Measurements from ENCODE around the gene WDR90. TPM values are rescaled to one million over a fixed set of nuclear protein-coding genes. Genes with fewer than 3 reads are reported as not detected.

WDR90 gene
- total and polyA plus RNA-seq, 2 of the 13 experiments (the other 11 are each of a cell fraction or from before 2014, with no cell fraction given), result 14.9 to 28.9 TPM

DNA sequence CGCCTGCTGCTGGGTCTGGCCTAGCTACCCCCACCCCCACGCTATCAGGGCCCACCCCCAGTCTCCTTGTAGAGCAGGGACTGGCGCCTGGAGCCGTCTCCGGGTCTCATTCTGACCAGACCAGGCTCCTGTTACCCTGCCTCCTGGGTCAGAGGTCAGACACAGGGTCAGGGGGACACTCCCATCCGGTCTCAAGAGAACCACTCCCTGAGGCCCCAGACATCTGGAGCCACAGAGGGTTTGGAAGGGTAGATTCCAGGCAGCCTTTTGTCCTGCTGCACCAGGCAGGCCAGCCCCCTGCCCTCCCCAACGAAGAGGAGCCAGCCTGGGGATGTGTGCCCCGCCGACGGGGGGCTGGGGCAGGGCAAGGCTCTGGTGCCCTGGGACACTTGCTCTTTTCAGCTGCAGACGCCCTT lies 19.3 kb upstream of the WDR90 start (continued):
- peak; percentile 26; the same call in 1 of the 2 replicates for TF ChIP-seq HNF1B (CRISPR knock-in tag; IDR thresholded peaks at IDR 0.05)
- no peak for TF ChIP-seq BCL6 (CRISPR knock-in tag; IDR thresholded peaks at IDR 0.05)
- TF ChIP-seq ZNF101 (CRISPR knock-in tag; IDR thresholded peaks at IDR 0.05; ENCODE audit: borderline replicate concordance, low read depth), result 0 out of 2 replicates have a peak, but pooled peaks have one; percentile 23
- no peak for TF ChIP-seq SMAD1 (CRISPR knock-in tag; IDR thresholded peaks at IDR 0.05; ENCODE audit: borderline replicate concordance, low read depth)
- TF ChIP-seq FOSL2 (CRISPR knock-in tag; IDR thresholded peaks at IDR 0.05), result no peak
- TF ChIP-seq ZNF274 (CRISPR knock-in tag; IDR thresholded peaks at IDR 0.05), result 0 out of 2 replicates have a peak, but pooled peaks have one; percentile 21
- TF ChIP-seq ETV5 (CRISPR knock-in tag; IDR thresholded peaks at IDR 0.05; ENCODE audit: borderline replicate concordance), result peak; percentile 15; the same call in 1 of the 2 replicates
- TF ChIP-seq, protein P1, sequence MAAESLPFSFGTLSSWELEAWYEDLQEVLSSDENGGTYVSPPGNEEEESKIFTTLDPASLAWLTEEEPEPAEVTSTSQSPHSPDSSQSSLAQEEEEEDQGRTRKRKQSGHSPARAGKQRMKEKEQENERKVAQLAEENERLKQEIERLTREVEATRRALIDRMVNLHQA (CRISPR knock-in tag; IDR thresholded peaks at IDR 0.05), result no peak
- peak; percentile 47 for TF ChIP-seq POLR2G (IDR thresholded peaks at IDR 0.05; ENCODE audit: low read depth, low read length)
- TF ChIP-seq ZZZ3 (CRISPR knock-in tag; IDR thresholded peaks at IDR 0.05; ENCODE audit: borderline replicate concordance), result no peak
- peak; percentile 72 for TF ChIP-seq NR2C2 (CRISPR knock-in tag; IDR thresholded peaks at IDR 0.05; ENCODE audit: borderline replicate concordance)
- no peak for TF ChIP-seq PHF20 (CRISPR knock-in tag; IDR thresholded peaks at IDR 0.05)
- no peak for TF ChIP-seq NFAT5 (CRISPR knock-in tag; IDR thresholded peaks at IDR 0.05)
- peak; percentile 45; the same call in 1 of the 2 replicates for TF ChIP-seq NR2F2 (IDR thresholded peaks at IDR 0.05; ENCODE audit: borderline replicate concordance, low read depth)
- TF ChIP-seq, protein P2, sequence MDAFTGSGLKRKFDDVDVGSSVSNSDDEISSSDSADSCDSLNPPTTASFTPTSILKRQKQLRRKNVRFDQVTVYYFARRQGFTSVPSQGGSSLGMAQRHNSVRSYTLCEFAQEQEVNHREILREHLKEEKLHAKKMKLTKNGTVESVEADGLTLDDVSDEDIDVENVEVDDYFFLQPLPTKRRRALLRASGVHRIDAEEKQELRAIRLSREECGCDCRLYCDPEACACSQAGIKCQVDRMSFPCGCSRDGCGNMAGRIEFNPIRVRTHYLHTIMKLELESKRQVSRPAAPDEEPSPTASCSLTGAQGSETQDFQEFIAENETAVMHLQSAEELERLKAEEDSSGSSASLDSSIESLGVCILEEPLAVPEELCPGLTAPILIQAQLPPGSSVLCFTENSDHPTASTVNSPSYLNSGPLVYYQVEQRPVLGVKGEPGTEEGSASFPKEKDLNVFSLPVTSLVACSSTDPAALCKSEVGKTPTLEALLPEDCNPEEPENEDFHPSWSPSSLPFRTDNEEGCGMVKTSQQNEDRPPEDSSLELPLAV (CRISPR knock-in tag; conservative IDR thresholded peaks at IDR 0.05; ENCODE audit: low read depth), result no peak
- no peak for TF ChIP-seq ZNF460 (CRISPR knock-in tag; IDR thresholded peaks at IDR 0.05; ENCODE audit: borderline replicate concordance)
- no peak for TF ChIP-seq ZNF317 (CRISPR knock-in tag; IDR thresholded peaks at IDR 0.05)
- 0 out of 2 replicates have a peak, but pooled peaks have one; percentile 3 for TF ChIP-seq ZNF678 (CRISPR knock-in tag; IDR thresholded peaks at IDR 0.05)
- no peak for TF ChIP-seq ZFYVE20 (CRISPR knock-in tag; IDR thresholded peaks at IDR 0.05; ENCODE audit: borderline replicate concordance, low read depth)
